Right atrium auricular region (tissue), 2 donors: ENCODE results near the gene CD6. TPM values are rescaled to one million over a fixed set of nuclear protein-coding genes. Genes with fewer than 3 reads are reported as not detected.

ENCODE experiments used
- DNase-seq: peaks from one replicate; pipeline ENCODE4 v3.0.0-alpha.2; 2019; ENCODE audit warnings: low spot score
- H3K27ac ChIP-seq, 2 donors: fragments of 200-600 bp; sonication (generic); 1 replicate in 1 of 2; 2 replicates in 1 of 2; pipeline ENCODE4 v1.5.1; 2016 to 2019
- H3K27me3 ChIP-seq, 2 donors: fragments of 200-600 bp; sonication (generic); one replicate each; pipeline versions ENCODE4 v1.5.1 to v1.6.0; 2017 to 2019
- H3K36me3 ChIP-seq: fragments of 200-600 bp; sonication (generic); one replicate; pipeline ENCODE4 v1.5.1; 2016
- H3K4me1 ChIP-seq, 2 donors: fragments of 200-600 bp; sonication (generic); one replicate each; pipeline versions ENCODE4 v1.5.1 to v1.6.0; 2017 to 2019
- H3K4me3 ChIP-seq, 2 donors: fragments of 200-600 bp; sonication (generic); 1 replicate in 1 of 2; 2 replicates in 1 of 2; pipeline ENCODE4 v1.5.1; 2017 to 2019; ENCODE audit warnings: mild to moderate bottlenecking in 1 of 2, moderate library complexity in 1 of 2
- H3K9me3 ChIP-seq, 2 donors: fragments of 200-600 bp; sonication (generic); one replicate each; pipeline ENCODE4 v1.5.1; 2019
- CTCF ChIP-seq, 2 donors: fragments of 200-600 bp; sonication (generic); IDR thresholded peaks; one replicate each; pipeline ENCODE4 v1.5.1; 2019; ENCODE audit warnings: antibody characterized with exemption in 2 of 2
- total RNA-seq, 2 donors: library from RNA; depleted of rRNA; stranded (reverse); fragments of >200 nt; gene quantifications; one replicate each; pipeline ENCODE4 v1.1.0, GENCODE V29; 2016

CD6 gene
- under 1 TPM; 0.48 to 0.79 TPM for total RNA-seq

DNA sequence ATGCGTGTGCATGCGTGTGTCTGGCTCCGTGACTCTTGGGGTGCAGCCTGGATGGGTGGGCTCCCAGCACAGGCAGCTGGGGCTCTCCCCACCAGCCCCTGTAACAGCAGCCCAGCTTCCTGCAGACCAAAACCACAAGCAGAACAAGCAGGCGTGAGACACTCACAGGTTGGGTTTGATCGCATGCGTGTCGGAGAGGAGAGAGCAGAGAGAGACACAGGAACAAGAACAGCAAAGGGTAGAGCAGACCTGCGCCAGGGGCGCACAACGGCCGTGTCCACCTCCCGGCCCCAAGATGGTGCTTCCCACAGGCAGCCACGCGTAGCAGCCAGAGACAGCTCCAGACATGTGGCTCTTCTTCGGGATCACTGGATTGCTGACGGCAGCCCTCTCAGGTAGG is at the start of gene CD6:
Gene CD6, plus strand, starts transcription at position 161 of the 400 bp plus-strand sequence. Its CDS starts 186 bp downstream, at position 347.
- Histone ChIP-seq H3K4me1 (no peaks in the 10 kb centered on the region), H3K4me3 (no peak within 1 kb of the TSS), H3K27ac (no peak within 1 kb of the TSS), H3K27me3 (no peaks in the 10 kb centered on the region), H3K9me3 (no peaks in the 10 kb centered on the region), H3K36me3 (no peaks in the 10 kb centered on the region)
- TF ChIP-seq CTCF (IDR thresholded peaks at IDR 0.05): no peak
- DNase-seq: no peak

- no peak for TF ChIP-seq CTCF (IDR thresholded peaks at IDR 0.05)
- H3K27me3 ChIP-seq: peaks cover 0 to 5% of the 10 kb centered on the region in 2 donors
- H3K36me3 ChIP-seq: peaks cover 38% of the 10 kb centered on the region
- no peak overlapping the region for H3K4me3 ChIP-seq
- no peak overlapping the region for H3K27ac ChIP-seq
- H3K4me1 ChIP-seq: peaks cover 0 to 53% of the 10 kb centered on the region in 2 donors
- H3K9me3 ChIP-seq: no peaks in the 10 kb centered on the region
- no peak for DNase-seq
Measured at GRCh38 chr11:60921777-60922335, 49.6 kb upstream of the CD6 start.

DNA sequence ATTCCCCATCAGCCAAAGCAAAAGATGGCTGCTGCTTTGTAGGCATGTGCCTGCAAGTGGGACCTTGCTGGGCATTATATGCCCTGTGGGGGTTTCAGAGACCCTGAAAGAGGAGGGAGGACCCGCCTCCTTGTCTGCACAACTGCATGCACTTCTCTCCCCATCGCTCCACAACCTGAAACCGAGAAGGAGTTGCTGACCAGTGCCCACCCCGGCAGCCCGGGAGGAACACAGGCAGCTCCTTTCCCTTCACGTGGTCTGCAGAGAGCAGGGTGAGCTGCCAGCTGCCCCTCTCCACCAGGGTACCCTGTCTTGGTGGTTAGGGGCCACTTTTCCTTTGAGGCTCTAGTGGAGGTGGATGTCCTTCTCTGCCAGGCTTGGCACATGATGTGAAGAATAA is 48.6 kb upstream of the CD6 start:
- no peak for DNase-seq
- Histone ChIP-seq H3K4me1 (peaks cover 0 to 47% of the 10 kb centered on the region in 2 donors), H3K9me3 (no peaks in the 10 kb centered on the region), H3K27ac (no peak overlapping the region), H3K4me3 (no peak overlapping the region), H3K36me3 (peaks cover 38% of the 10 kb centered on the region), H3K27me3 (peaks cover 0 to 5% of the 10 kb centered on the region in 2 donors)
- TF ChIP-seq CTCF (IDR thresholded peaks at IDR 0.05): no peak

DNA sequence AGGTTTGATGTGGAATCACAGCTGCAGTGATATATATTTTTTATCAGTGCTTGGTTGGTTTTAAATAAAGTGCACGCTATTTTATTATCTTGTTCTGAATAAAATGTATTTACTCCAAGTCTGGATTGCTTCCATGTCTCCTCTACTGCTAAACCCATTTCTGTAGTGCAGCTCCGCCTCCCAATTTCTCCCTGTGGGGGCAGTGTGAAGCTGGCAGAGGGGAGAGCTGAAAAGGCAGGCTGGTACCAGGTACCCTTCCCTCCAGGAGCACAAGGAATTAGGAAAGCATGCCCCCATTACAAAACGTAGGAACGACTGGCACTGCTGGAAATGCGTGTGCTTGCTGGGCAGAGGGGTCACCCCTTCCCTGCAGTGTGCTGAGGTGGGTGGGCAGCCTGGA is 48.2 kb upstream of the CD6 start:
- H3K9me3 ChIP-seq: no peaks in the 10 kb centered on the region
- no peak overlapping the region for H3K27ac ChIP-seq
- H3K4me3 ChIP-seq: no peak overlapping the region
- peaks cover 0 to 43% of the 10 kb centered on the region in 2 donors for H3K4me1 ChIP-seq
- H3K27me3 ChIP-seq: peaks cover 0 to 5% of the 10 kb centered on the region in 2 donors
- no peak for TF ChIP-seq CTCF (IDR thresholded peaks at IDR 0.05)
- peaks cover 38% of the 10 kb centered on the region for H3K36me3 ChIP-seq
- DNase-seq: no peak

- Histone ChIP-seq H3K4me1 (peaks cover 0 to 38% of the 10 kb centered on the region in 2 donors), H3K36me3 (peaks cover 38% of the 10 kb centered on the region), H3K27me3 (peaks cover 0 to 5% of the 10 kb centered on the region in 2 donors), H3K9me3 (no peaks in the 10 kb centered on the region), H3K4me3 (peak overlapping the region; percentile 54 to 78), H3K27ac (peak overlapping the region in 1 of 2 donors; percentile 66)
- no peak for TF ChIP-seq CTCF (IDR thresholded peaks at IDR 0.05)
- no peak for DNase-seq
Measured at GRCh38 chr11:60923800-60924109, 47.7 kb upstream of the CD6 start.
